HG03097 (cell line): ENCODE measurements around the gene ANK2.

Source experiments
- ATAC-seq: cut with Tn5 transposase; IDR thresholded peaks from one replicate; pipeline ENCODE4 v1.9.1; 2021; ENCODE audit not compliant: unreplicated experiment, low FRiP score

Gene ANK2

DNA sequence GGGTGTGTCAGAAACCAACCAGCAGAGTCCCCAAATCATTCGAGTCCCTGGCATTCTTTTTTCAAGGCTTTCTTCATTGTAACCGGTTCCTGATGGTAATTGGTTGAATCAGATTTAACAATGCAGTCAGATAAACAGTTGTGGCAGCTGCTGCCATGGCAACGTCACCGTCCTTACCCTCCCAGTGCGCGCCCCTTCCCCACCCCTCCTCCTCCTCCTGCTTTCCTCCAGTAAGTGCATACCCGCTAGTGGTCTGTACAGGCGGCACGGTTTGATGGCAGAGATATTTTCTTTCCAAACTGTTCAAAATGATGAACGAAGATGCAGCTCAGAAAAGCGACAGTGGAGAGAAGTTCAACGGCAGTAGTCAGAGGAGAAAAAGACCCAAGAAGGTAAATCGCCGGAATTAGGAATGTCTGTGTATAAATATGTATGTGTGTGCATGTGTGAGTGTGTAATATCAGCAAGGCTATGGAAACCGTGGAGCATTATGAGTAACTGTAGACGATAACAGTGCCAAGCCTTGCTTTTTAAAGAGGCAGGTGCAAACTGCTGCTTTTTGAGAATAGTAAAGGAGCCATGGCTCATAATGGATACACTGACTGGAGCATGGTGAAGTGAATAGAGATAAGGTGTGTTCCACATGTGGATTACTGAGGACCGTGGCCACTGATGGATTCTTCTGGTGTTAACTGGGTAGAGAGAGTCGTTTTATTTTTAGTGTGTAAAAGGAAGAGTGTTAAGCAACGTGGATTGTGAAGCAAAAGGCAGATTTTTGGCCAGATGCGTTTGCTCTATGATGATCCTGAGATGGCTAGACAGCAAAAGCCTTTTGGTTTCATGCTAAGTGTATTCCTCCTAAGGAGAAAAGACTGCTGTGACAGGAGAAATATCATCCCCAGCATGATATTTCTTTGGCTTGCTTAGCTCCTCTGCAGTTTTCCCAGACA is at the start of gene ANK2:
Gene ANK2, plus strand, starts transcription at position 233 of the 950 bp plus-strand sequence. Its CDS starts 76 bp downstream, at position 309.
- no peak for ATAC-seq

DNA sequence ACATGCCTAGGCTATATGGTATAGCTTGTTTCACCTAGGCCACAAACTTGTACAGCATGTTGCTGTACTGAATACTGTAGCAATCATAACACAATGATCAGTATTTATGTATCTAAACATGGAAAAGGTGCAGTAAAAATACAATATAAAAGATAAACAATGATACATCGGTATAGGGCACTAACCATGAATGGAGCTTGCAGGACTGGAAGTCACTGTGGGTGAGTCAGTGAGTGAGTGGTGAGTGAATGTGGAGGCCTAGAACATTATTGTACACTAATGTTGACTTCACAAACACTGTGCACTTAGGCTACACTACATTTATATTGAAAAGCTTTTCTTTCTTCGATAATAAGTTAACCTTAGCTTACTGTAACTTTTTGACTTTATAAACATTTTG is 45.6 kb upstream of the ANK2 start:
- no peak for ATAC-seq

DNA sequence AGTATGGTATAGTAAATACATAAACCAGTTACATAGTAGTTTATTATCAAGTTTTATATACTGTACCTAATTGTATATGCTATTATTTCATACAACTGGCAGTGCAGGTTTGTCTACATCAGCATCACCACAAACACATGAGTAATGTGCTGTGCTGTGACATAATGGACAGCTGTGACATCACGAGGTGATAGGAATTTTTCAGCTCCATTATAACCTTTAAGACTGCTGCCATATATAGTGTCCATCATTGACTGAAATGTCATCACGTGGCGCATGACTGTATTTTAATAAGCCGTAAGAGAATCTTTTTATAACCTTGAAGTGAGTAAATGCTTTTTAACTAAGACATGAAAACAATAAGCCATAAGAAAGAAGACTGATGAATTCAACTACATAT is 44.8 kb upstream of the ANK2 start:
- ATAC-seq: no peak

DNA sequence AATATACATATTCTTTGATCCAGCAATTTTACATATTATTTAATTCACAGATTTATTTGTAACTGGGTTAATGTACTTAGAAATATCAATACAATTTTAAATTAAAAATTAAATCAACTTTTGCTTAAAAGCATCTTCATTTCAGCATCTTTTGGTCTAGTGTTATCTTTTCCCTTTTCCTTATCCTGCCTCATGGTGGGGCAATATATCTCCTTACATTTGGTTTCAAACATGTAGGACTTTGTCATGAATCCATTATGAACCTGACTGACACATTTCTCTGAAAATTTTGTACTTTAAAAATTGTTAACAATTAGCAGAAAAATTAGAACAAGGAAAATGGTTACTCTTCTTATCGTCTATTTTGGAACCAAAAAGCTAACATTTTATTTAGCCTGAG is 42.8 kb upstream of the ANK2 start:
- ATAC-seq: no peak

DNA sequence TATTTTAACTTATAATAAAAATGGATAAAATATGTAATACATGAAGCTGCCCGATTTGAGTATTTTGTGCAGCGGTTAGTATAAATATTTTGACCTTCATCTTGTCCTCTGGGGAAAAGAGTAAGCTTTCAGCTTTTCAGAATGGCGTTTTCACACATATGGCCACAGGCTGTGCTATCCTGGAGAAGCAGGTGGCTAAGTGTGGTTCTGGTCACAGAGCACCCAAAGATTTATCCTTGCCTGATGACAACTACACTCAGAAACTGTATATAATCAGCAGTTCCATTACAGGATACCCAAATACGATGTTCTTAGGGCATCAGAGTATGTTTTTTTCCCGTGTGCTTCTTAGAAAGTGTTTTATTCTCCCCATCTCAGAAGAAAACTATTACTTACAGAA is 42.3 kb upstream of the ANK2 start:
- ATAC-seq: no peak

DNA sequence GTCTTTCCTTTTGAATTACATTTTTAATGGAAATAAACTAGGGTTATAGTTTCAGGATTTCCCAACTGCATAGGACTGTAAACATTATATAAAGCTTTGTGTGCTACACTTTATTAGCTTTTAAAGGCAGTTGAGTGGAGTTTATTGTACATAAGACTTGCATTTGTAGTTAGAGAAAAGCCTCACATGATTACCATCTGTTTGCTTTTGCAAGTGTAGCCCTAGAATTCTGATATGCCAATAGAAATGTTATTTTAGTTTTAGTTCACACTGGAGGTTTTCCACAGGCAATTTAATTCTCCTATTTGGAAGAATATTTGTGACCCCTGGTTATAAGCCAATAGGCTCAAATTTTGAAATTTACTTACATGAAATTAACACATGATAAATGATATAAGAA is 41.3 kb upstream of the ANK2 start:
- ATAC-seq: no peak

DNA sequence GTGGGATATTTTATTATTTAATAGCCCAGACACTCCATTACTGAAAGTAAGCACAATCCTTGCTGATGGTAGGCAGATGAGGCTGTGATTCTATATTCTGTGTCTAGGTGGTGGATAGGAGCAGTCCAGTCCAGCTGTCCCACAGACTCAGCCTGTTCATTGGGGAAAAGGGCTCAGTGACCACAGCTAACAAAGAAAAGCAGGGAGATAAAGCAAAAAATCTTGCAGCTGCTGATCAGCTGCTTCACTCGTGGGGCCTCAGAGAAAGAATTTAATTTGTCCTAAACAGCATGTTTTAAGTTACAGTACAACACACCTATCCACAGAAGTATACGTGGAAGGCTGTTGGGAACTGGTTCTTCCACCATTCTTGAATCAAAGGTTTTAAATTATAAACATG is 40.7 kb upstream of the ANK2 start:
- ATAC-seq: no peak

DNA sequence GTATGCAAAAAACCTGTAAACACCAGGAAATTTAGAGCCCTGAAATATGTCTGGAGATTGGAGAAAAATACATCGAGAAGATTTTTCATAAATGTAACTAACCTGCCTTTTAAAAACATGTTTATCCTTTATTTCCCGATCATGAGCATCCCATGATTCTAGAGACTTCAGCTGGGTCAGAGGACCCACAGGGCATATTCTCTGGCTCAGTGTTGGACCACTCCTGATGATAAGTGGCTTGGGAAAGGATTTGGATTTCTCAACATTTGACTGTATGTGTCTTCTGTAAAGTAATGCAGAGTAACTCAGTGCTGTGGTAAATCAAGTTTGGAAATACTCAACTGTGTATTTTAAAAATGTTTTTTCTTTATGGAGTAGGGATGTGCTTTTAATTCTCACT is 40.0 kb upstream of the ANK2 start:
- ATAC-seq: no peak

DNA sequence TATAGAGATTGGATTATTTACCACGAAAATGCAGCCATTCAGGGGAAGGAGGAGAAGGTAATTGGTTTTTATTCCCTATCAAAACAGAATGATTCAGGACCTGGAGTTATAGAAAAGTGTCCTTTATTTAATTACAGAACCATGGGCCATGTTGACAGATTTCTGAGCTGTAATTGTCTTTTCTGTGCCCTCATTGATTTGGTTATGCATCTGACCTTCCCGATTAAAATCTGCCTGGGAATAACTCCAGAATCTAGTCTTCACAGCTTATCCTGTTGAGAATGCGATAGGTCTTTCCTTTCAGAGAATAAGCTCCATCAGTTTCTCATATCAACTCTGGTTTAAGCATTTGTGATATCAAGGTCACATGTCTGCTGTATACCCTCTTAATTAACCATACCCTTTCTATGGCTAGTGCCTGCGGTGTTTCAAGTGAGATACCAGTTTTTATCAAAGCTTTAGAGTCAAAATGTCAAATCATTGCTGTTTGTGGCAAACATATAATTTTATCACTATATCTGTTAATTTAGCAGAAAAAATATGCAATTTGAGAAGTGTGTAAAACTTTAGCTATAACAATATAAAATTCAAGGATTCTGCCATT is 37.2 kb upstream of the ANK2 start:
- ATAC-seq: no peak

DNA sequence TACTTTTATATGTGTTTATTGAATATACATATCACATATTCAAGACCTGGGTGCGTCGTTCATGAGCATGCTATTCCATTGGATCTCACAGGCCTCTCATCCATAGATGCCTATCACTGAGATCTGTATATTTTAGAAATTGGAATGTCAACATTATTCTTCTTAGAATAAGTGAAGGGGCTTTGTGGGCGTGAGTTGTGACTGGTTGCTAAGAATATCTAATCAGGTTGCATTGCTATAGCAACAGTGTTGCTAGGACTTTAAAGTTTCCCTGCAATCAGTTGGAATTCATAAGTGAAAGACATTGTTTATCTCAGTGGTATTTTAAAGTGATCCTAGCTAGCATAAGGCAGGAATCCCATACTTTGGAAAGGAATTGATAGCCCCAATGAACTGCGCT is 36.7 kb upstream of the ANK2 start:
- ATAC-seq: no peak

DNA sequence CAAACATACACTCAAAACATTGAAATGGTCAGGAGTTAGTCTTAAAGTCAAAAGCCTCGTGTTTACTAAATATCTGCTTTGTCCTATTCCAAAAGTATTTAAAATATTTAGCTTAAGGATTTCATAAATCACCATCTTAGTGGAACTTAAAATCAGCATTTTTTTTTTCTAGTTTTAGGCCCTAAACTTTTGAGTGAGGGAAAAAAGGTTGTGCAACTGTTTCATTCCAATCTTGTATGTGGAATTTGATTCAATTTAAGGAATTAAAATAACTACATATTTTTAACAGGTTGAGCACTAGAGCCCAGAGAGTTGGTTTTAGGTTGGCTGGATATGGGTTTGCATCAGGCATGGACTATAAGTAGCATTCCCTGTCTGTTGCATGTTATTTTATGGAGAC is 35.7 kb upstream of the ANK2 start:
- ATAC-seq: no peak

DNA sequence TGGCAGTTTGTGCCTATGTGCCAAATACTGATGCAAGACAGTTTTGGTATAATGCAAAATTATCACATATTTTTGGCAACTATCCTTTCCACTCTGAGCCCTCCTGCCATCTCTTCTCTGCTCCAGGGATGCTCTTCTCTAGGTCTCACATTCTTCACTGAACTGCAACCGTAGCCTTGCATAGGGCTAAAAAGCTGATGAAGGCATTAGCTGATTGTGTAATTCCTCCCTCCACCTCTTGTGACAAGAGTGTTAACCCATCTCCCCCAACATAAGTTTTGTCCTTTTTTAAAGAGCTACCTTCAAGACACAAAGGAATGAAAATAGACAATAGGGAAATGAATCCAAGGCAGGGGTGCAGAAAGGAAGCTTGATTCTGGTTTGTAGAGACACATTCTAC is 33.1 kb upstream of the ANK2 start:
- ATAC-seq: no peak

DNA sequence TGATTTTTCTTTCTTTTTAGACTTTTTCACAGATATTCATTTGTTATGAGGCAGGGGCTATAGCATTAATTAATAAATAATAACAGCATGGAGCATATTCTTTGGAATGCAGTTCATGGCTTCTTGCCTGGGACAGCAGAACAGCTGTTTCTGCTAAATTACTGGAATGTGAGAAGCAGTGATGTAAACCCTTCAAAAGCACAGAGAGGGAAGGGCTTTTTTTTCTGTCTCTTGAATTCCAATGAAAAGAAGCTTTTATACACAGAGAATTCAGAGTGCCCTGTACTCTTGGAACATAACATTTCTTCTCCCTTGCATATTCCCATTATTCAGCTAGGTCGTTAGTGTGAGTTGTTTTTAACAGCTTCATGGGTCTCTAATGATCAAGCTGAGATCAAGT is 28.5 kb upstream of the ANK2 start:
- no peak for ATAC-seq

DNA sequence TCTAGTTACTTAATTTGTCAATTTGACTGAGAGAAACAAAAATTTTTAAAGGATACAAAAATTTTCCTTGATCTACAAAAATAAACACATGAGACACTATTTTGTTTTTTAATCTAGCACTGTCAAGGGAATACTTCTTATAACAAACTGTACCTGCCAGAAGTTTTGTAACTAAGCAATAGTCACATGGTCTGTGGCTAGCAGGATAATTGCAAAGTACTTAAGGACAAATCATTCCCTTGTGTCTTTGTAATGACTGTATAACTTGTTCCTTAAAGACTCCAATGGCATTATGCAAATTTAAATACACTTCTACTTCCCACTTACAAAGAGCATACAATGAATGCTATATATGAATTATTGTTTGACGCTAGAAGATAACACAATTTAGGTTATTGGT is 25.1 kb upstream of the ANK2 start:
- no peak for ATAC-seq

DNA sequence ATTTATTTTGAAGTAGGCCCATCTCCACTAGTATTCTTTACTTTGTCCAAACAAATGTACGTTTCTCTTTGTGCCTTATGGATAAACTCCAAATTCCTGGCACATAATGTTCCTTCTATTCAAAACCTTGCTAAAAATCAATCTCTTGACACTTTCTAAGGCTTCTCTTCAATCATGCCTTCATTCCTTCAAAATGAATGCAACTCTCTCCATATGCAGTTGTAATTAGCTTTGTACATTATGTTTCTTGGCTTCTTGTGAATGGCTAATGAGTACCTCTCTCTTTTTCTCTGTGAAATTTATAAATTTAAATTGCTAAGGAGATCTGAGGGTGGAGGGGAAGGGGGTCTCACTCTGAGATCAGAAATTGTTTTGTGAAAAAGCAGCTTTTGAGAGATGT is 24.0 kb upstream of the ANK2 start:
- no peak for ATAC-seq

DNA sequence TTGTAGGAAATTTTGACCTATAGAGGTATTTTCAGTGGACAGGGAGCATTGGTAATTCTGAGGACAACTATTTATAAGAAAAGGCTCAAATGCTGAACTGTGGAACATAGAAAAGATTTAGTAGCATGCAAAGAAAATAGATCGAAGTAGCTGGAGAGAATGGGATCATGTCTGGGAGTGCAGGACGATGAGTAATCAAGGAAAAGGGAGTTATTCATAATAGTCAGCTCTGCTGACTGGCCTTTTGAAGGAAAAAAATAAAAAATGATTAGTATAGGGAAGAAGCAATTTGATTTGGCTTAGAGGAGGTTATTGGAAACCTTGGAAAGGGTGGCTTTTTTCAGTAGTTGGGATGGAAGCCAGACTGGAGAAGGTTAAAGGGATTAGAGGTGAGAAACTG is 22.9 kb upstream of the ANK2 start:
- ATAC-seq: no peak

DNA sequence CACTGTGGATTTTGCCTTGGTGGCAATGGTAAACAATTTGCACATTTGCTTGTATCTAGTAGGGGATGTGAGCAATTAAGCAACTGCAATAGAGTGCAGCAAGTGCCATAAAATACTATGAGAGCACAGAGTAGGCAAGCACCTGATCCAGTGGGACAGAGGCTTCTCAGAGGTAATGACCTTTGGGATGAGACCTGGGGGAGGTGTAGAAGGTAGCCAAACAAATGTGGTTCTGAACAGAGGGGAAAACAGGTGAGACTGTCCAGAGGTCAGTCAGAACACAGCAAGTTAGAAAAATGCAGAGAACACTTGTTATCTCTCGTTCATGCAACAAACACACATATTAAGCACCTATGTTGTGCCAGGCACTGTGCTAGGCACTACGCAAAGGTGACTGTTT is 21.4 kb upstream of the ANK2 start:
- ATAC-seq: no peak

DNA sequence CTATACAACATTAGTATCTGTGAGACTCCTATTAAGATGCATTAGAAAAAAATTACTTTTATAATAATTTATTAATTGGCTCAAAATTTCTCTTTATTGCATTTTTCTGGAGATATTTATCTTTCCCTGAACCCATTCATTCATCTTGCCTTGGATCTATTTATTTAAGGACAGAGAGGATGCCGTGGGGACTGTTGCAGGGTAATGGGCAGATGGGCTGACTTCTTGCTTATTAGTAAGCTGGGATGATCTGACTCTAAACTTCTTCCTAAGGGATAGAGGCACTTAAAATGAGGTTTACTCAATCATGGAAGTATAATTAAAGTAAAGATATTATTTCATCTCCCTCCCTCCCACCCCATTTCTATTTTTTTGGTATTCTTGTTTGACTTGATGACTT is 18.2 kb upstream of the ANK2 start:
- ATAC-seq: no peak

DNA sequence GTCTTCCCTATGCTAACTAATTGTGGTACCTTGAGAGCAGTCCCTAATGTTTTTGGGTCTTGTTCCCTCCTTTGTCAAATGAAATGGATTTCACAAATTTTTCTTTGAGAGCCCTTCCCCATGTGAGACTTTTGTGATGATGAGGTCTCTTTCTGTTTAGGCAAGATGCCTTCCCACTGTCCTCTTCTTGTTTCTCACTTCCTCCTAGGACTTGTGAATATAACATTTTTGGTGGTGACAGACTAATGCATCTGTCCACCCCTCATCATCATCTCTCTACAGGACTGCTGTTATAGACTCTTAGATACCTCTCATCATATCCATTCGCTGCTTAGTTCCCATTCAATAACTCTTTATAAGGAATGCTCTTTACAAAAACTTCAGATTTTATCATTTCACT is 8.7 kb upstream of the ANK2 start:
- ATAC-seq: no peak

DNA sequence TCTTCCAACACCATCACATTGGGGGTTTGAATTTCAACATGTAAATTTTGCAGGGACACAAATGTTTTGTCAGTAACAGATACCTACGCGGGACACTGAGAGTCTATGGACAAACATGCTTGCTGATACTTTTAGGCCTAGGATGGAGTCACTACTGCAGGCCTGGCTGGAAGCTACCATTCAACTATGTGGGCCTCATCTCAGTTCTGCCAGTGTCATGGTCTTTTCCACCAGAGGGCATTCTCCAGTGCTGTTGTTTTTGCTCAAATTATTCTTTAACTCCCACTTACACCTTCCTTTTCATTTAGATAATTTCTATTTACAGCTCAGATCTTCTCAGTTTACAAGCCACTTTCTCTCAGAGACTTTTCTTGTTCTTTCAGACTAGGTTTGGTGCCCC is 7.0 kb upstream of the ANK2 start:
- ATAC-seq: no peak

DNA sequence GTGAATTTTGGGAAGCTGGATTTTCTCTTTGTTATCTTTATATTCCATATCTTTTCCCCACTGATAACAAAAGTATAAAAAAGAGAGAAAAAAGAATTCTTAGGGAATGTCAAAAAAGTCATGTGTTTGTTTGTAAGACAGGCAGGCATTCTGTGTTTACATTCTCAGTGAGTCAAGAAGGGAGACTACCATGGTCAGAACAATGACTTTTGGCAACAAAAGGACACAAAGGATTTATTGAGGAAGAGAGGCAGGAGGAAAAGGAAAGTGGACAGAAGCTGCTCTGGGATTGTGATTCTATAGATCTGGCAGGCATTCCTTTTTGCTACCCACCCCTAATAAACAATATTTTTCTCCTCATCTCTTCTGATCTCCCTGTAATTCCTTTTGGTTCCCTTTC is 5.9 kb upstream of the ANK2 start:
- no peak for ATAC-seq

DNA sequence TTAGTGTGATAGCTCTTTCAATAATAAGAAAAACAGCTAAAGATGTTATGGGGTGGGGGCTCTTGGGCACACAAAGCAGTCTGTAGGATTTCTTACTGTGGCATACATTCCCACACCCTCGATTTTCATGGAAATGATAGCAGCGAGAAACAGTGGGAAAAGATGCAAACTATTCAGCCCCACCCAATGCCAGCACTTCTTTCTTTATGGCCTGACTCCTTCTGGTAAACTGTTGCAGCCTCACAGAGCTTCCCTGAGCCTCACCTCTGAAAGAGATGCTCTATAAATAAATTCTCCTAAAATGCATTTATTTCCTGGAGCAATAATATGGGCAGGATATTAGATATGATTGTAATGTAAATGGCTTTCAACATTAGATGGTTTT is 910 bp downstream of the ANK2 start:
- ATAC-seq: no peak
